GM12874 (cell line): ENCODE data around the gene BTG2.

Experiments
- CTCF ChIP-seq: IDR thresholded peaks from 2 replicates; pipeline ENCODE4 v1.5.1; 2011; ENCODE audit warnings: low read depth, mild to moderate bottlenecking, control low read depth, low read length, moderate library complexity; ENCODE audit not compliant: insufficient read depth

Gene BTG2

GRCh38 chr1:203349166-203349565 lies 43.8 kb downstream of the BTG2 start:
- TF ChIP-seq CTCF: no peak

DNA sequence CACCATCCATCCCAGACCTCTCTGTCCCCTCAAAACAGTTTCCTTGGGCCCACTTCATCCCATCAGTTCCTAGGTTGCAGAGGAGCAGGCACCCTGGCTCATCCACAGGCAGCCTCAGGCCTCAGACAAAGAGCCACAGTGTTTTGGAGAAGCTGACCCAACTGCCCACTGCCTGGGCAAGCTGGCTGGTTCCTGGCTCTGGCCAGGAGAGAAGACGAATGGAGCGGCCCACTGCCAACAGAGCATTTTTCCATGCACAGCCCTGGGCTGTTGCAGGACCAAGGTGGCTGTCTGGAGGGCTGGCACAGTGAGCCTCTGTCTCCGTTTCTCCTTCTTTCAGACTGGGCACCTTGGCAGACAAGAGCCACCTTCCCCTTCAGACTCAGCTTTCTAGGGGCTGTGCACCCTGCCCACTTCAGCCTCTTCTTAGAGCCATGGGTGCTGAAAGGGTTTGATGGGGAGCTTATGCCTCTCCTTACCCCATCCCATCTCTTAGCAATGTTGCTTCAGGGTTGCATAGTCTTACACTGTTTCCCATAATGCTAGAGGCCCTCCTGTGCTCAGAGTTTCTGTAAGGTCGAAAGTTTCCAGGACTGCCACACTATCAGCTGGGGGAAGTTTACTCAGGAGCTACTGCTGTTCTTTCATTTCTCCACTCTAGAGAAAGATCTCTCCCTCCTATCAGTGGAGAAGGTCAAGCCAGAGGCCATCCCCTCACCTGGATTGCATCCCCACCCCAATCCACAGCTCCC lies 44.6 kb downstream of the BTG2 start:
- TF ChIP-seq CTCF: no peak

DNA sequence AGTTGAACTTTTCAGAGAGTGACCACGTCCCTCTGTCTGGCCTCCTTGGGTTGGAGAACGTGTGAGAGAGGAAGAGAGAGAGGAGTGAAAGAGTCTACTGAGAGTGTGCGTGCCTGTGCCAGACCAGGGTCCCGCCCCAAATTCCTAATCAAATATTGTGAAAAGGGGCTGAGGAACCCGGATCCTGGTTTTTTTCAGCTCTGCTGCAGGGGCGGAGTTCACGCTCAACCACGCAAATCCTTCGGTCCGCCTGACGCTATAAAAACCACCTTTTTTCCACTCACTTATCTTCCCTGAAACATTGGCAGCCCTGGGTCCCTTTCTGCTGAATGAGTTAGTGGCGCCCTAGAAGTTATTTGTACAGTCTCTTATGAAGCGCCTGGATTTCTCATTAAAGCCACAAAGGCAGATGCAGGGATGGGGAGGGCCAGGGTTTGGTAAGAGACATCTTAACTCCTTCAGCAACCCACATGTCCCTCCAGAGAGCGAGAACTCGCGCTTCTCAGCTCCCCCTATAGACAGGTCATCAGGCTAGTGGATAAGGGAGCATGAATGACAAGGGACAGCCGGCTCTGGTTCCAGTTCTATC lies 45.8 kb downstream of the BTG2 start, which contains the start of gene FMOD:
Gene FMOD (minus strand): TSS at position 86 of the 589 bp plus-strand sequence. CDS start 2,852 bp downstream, outside the sequence.
- TF ChIP-seq CTCF: no peak

GRCh38 chr1:203353486-203353885 lies 48.2 kb downstream of the BTG2 start:
- no peak for TF ChIP-seq CTCF

- no peak for TF ChIP-seq CTCF
These were observed 48.9 kb downstream of the BTG2 start for GRCh38 chr1:203354246-203354645.

- TF ChIP-seq CTCF: no peak
These were observed 53.8 kb downstream of the BTG2 start for GRCh38 chr1:203359010-203359571.
